GM21528 (cell line): Measurements from ENCODE around the gene PGLYRP3.

Source experiments
- ATAC-seq: cut with Tn5 transposase; IDR thresholded peaks from one replicate; pipeline ENCODE4 v1.9.1; 2021; ENCODE audit warnings: mild to moderate bottlenecking, moderate library complexity; ENCODE audit not compliant: unreplicated experiment, low FRiP score

Gene PGLYRP3, protein sequence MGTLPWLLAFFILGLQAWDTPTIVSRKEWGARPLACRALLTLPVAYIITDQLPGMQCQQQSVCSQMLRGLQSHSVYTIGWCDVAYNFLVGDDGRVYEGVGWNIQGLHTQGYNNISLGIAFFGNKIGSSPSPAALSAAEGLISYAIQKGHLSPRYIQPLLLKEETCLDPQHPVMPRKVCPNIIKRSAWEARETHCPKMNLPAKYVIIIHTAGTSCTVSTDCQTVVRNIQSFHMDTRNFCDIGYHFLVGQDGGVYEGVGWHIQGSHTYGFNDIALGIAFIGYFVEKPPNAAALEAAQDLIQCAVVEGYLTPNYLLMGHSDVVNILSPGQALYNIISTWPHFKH

DNA sequence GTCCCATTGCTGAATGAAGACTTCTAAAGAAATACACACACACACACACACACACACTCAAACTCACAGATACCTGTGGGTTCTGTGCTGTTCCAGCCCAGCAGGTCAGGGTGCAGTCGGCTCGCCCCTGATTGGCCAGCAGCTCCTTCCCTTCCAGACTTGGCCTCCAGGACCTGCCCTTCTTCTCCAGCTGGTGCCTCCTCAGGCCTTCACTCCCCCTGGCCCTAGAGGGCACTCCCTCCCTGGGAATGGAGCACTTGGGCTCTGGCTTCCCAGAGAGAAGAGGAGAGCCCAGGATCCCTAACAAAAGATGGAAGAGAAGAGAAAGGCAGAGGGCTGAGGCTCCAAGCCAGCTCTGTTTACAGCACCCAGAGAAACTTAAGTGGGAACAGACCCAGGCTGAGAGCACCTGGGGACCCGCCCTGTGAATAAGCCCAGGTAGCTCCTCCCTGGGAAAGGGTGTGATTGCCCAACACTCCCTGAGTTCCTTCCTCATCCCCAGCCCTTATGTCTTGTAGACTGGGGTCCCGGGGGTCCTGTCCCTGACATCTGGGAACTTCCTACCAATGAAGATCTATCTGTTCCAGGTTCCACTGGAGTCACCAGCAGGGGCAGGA is at the start of gene PGLYRP3:
Gene PGLYRP3, minus strand, starts transcription at position 383 of the 617 bp plus-strand sequence. CDS start 2,287 bp downstream, outside the sequence.
- ATAC-seq = no peak

- no peak for ATAC-seq
These were observed 49.5 kb upstream of the PGLYRP3 start for GRCh38 chr1:153362187-153362775.

GRCh38 chr1:153361480-153362109 is 48.8 kb upstream of the PGLYRP3 start:
- no peak for ATAC-seq

DNA sequence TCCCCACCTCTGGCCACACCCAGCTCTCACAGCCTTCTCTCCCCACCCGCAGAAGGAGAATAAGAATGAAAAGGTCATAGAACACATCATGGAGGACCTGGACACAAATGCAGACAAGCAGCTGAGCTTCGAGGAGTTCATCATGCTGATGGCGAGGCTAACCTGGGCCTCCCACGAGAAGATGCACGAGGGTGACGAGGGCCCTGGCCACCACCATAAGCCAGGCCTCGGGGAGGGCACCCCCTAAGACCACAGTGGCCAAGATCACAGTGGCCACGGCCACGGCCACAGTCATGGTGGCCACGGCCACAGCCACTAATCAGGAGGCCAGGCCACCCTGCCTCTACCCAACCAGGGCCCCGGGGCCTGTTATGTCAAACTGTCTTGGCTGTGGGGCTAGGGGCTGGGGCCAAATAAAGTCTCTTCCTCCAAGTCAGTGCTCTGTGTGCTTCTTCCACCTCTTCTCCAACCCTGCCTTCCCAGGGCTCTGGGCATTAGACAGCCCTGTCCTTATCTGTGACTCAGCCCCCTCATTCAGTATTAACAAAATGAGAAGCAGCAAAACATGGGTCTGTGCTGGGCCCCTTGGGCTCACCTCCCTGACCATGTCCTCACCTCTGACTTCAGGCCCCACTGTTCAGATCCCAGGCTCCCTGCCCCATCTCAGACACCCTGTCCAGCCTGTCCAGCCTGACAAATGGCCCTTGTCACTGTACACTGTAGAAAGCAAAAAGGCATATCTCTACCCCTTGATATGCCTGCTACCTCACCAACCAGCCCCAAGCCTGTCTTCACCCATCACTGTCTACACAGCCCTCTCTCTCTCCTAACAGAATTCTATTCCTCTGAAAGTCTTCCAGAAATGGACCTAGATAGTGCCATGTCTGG is 48.1 kb upstream of the PGLYRP3 start:
- ATAC-seq = no peak

- ATAC-seq = no peak
These were observed 47.4 kb upstream of the PGLYRP3 start for GRCh38 chr1:153360190-153360589.

DNA sequence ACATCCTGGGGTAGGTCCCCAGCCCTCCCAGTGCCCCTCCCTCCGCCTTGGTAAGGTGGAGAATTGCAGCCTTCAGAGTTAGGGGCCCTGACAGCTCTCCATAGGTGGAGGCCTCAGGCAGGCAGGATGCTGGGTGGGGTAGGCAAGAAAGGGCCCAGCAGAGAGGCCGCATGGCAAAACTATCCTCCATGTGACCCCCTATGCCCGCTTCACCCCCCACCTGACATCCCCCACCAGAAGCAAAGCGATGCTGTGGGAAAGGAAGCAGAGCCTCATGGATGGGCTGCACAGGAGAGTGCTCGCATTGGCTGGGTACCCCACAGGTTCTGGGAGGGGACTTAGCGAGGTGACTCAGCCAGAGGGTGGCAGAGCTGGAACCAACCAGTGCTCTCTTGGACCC is 46.5 kb upstream of the PGLYRP3 start:
- ATAC-seq = no peak

GRCh38 chr1:153358691-153358975 is 45.9 kb upstream of the PGLYRP3 start:
- ATAC-seq = no peak

DNA sequence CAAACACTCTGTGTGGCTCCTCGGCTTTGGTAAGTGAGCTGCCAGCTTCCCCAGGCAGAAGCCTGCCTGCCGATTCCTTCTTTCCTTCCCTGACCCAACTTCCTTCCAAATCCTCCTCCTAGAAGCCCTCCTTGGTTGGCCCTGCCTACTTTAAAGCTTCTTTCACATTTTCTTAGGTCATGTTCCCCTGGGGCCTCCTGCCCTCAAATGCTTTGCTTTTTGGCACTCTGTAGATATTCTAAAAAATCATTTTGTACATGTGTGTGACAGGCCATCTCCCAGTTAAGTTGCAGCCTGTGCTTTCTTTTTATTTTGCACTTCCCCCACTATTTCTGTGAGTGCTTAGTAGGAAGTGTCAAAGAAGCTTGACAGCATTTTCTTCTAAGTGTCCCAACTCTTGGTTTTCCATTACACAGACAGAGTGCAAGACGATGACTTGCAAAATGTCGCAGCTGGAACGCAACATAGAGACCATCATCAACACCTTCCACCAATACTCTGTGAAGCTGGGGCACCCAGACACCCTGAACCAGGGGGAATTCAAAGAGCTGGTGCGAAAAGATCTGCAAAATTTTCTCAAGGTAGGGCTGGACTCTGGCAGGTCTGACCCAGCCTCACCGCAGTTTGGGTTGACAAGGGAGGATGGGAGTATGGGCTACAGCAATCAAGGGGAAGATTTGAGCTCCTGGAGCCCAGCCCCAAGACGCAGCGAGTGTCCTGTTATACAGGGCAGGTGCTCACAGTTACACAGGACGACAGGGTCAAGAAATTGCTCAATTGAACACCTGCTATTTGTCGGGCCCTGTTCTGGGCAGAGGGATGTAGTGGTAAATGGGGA is 45.3 kb upstream of the PGLYRP3 start, which contains the start of gene S100A9:
Gene S100A9, plus strand, starts transcription at position 2 of the 838 bp plus-strand sequence. Its CDS starts 430 bp downstream, at position 432.
- no peak for ATAC-seq

DNA sequence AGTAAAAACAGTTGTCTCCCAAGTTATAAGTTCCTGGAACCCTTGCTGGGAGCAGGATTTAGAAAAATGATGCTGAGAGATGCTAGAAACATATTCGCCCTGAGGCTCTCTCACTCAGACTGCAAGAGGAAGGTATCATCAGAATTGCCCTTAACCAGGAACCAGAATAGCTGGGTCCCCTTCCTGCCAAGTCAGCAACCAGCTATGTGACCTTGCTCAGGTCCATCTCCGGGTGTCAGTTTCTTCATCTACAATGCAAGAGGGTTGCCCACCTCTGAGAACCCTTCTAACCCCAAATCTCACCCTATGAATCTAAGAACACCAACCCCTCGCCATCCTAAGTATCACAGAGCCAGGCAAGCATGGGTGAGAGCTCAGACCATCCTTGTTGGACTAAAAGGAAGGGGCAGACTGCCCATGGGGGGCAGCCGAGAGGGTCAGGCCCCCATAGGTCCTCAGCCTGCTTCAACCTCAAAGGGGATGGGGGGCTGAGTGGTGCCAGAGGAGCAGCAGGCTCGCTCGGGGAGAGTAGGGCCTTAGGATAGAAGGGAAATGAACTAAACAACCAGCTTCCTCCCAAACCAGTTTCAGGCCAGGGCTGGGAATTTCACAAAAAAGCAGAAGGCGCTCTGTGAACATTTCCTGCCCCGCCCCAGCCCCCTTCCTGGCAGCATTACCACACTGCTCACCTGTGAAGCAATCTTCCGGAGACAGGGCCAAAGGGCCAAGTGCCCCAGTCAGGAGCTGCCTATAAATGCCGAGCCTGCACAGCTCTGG is 44.5 kb upstream of the PGLYRP3 start:
- no peak for ATAC-seq

- no peak for ATAC-seq
These were observed 43.8 kb upstream of the PGLYRP3 start for GRCh38 chr1:153356392-153357075.

- ATAC-seq = no peak
These were observed 42.8 kb upstream of the PGLYRP3 start for GRCh38 chr1:153355445-153356071.

DNA sequence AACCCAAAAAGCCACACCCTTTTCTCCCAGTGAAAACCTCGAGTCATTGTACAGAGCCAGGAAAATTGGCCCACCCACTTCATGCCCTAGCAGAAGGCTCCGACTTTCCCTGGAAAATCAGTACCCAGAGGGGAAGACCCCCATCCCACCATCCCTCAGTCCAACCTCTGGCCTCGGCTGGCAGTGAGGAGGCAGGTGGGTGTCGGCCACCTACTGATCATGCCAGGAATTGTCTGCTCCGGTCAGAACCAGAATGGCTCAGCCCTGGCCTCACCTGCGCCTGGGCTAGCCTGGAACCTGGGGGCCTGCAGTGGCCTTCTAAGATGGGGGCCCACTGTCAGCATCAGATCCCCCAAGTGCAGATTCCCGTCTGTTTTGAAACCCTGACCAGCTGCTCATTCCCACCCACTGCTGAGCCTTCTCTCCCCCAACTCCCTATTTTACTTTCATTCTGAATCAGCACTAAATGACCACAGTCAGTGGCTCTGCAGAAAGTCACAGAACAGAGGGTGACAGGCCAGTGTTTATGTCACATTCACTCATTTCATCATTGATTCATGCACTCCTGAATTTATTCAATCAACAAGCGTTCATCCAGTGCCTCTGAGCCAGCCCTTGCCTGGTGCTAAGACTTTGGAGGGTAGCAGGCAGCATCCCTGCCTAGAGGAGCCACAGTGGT is 41.9 kb upstream of the PGLYRP3 start:
- ATAC-seq = no peak

- ATAC-seq = no peak
These were observed 40.6 kb upstream of the PGLYRP3 start for GRCh38 chr1:153353226-153353947.

DNA sequence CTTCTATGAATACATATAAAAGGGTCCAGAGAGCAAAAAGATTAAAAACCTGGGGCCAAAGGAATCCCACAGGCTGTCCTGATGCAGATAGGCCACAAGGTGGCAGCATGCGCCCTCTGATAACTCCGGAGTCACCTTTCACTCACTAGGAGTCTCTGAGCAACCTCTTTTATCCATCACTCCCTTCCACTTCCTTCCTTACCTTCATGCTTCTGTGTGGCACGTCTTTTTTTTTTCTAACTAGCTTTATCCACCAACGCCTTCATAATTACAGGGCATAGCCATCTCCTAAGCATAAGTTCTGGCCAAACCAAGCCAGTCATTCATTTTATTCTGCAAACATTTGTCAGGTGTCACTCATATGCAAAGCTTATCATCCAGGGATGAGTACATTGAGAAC is 39.8 kb upstream of the PGLYRP3 start:
- no peak for ATAC-seq

DNA sequence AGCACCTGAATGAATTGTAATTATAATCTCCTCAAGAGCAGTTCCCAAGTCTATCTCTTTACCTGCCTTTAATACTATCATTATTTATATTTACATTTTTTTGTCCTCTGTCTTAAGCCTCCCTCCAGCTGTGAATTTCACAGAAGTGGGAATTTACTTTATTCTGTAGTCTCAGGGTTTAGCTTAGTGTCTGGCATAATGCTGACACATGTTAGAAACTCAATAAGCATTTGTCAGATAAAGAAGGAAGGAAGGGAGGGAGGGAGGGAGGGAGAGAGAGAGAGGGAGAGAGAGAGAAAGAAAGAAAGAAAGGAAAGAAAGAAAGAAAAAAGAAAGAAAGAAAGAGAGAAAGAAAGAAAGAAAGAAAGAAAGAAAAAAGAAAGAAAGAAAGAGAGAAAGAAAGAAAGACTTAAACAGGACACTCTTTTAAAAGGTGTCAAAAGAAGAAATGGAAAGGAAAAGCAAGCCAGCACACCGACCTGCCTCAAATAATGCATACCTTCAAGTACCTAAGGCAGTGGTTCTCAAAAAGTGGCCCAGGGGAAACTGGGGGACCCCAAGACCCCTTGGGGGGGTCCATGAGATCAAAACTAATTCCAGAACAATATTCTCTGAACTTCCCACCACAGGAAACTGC is 37.7 kb upstream of the PGLYRP3 start:
- ATAC-seq = no peak
